Measurements from ENCODE around the gene KCNK6. TPM values are rescaled to one million over a fixed set of nuclear protein-coding genes. Genes with fewer than 3 reads are reported as not detected.
A peak's percentile ranks its signal among the peaks of the same experiment; 100 is the strongest.
"Not testable (repeated sequence)": the region's sequence is repeated elsewhere in the genome, so short reads cannot be mapped to it uniquely, and the experiment has no call there.

Gene KCNK6
- polyA plus RNA-seq, 1 donor: 4.7 TPM

- peaks cover 10% of the 10 kb centered on the region for H3K4me1 ChIP-seq (ENCODE audit: control insufficient read depth, insufficient read depth, low read length)
- no CpG with 5 or more reads among the region's 10 CpGs for WGBS (ENCODE audit: insufficient coverage, low lambda C conversion rate)
- peak overlapping the region; percentile 70 for H3K4me3 ChIP-seq (ENCODE audit: low read length)
- no peaks in the 10 kb centered on the region for H3K36me3 ChIP-seq (ENCODE audit: control insufficient read depth, insufficient read depth, low read length)
- no peak for DNase-seq
- H3K9me3 ChIP-seq (ENCODE audit: control insufficient read depth, low read depth, low read length): no peaks in the 10 kb centered on the region
- H3K27ac ChIP-seq (ENCODE audit: low read length): peak overlapping the region; percentile 98
- no peaks in the 10 kb centered on the region for H3K27me3 ChIP-seq (ENCODE audit: control insufficient read depth, insufficient read depth, low read length)
Measured at GRCh38 chr19:38337360-38337653, 17.7 kb downstream of the KCNK6 start.

GRCh38 chr19:38339011-38339410 lies 19.4 kb downstream of the KCNK6 start:
- peak; percentile 50 to 73 for DNase-seq
- not testable (repeated sequence) for H3K4me1 ChIP-seq (ENCODE audit: control insufficient read depth, insufficient read depth, low read length); H3K27ac ChIP-seq (ENCODE audit: low read length); H3K9me3 ChIP-seq (ENCODE audit: control insufficient read depth, low read depth, low read length); H3K36me3 ChIP-seq (ENCODE audit: control insufficient read depth, insufficient read depth, low read length); H3K4me3 ChIP-seq (ENCODE audit: low read length); H3K27me3 ChIP-seq (ENCODE audit: control insufficient read depth, insufficient read depth, low read length)
- WGBS (ENCODE audit: insufficient coverage, low lambda C conversion rate): no CpG with 5 or more reads among the region's 4 CpGs

- Histone ChIP-seq H3K36me3 (ENCODE audit: control insufficient read depth, insufficient read depth, low read length) (peaks cover 2% of the 10 kb centered on the region), H3K27me3 (ENCODE audit: control insufficient read depth, insufficient read depth, low read length) (no peaks in the 10 kb centered on the region), H3K9me3 (ENCODE audit: control insufficient read depth, low read depth, low read length) (no peaks in the 10 kb centered on the region), H3K27ac (ENCODE audit: low read length) (no peak overlapping the region), H3K4me1 (ENCODE audit: control insufficient read depth, insufficient read depth, low read length) (peaks cover 10% of the 10 kb centered on the region), H3K4me3 (ENCODE audit: low read length) (no peak overlapping the region)
- whole genome bisulfite sequencing (ENCODE audit: insufficient coverage, low lambda C conversion rate): no CpG with 5 or more reads among the region's 2 CpGs
- no peak for DNase-seq
Measured at GRCh38 chr19:38340927-38341326, 21.3 kb downstream of the KCNK6 start.

- DNase-seq: no peak
- H3K4me1 ChIP-seq (ENCODE audit: control insufficient read depth, insufficient read depth, low read length): no peaks in the 10 kb centered on the region
- no CpG with 5 or more reads among the region's 4 CpGs for WGBS (ENCODE audit: insufficient coverage, low lambda C conversion rate)
- peaks cover 2% of the 10 kb centered on the region for H3K36me3 ChIP-seq (ENCODE audit: control insufficient read depth, insufficient read depth, low read length)
- H3K9me3 ChIP-seq (ENCODE audit: control insufficient read depth, low read depth, low read length): no peaks in the 10 kb centered on the region
- no peak overlapping the region for H3K4me3 ChIP-seq (ENCODE audit: low read length)
- no peaks in the 10 kb centered on the region for H3K27me3 ChIP-seq (ENCODE audit: control insufficient read depth, insufficient read depth, low read length)
- no peak overlapping the region for H3K27ac ChIP-seq (ENCODE audit: low read length)
Measured at GRCh38 chr19:38346837-38347236, 27.2 kb downstream of the KCNK6 start.

- no peaks in the 10 kb centered on the region for H3K36me3 ChIP-seq (ENCODE audit: control insufficient read depth, insufficient read depth, low read length)
- no peaks in the 10 kb centered on the region for H3K4me1 ChIP-seq (ENCODE audit: control insufficient read depth, insufficient read depth, low read length)
- no CpG with 5 or more reads among the region's 3 CpGs for WGBS (ENCODE audit: insufficient coverage, low lambda C conversion rate)
- H3K27me3 ChIP-seq (ENCODE audit: control insufficient read depth, insufficient read depth, low read length): peaks cover 8% of the 10 kb centered on the region
- DNase-seq: no peak
- no peak overlapping the region for H3K27ac ChIP-seq (ENCODE audit: low read length)
- no peaks in the 10 kb centered on the region for H3K9me3 ChIP-seq (ENCODE audit: control insufficient read depth, low read depth, low read length)
- H3K4me3 ChIP-seq (ENCODE audit: low read length): no peak overlapping the region
Measured at GRCh38 chr19:38350883-38351282, 31.2 kb downstream of the KCNK6 start.

GRCh38 chr19:38351865-38352395 lies 32.3 kb downstream of the KCNK6 start:
- no peaks in the 10 kb centered on the region for H3K4me1 ChIP-seq (ENCODE audit: control insufficient read depth, insufficient read depth, low read length)
- no peak overlapping the region for H3K27ac ChIP-seq (ENCODE audit: low read length)
- WGBS (ENCODE audit: insufficient coverage, low lambda C conversion rate): no CpG with 5 or more reads among the region's 9 CpGs
- no peaks in the 10 kb centered on the region for H3K9me3 ChIP-seq (ENCODE audit: control insufficient read depth, low read depth, low read length)
- peaks cover 17% of the 10 kb centered on the region for H3K27me3 ChIP-seq (ENCODE audit: control insufficient read depth, insufficient read depth, low read length)
- no peak overlapping the region for H3K4me3 ChIP-seq (ENCODE audit: low read length)
- no peak for DNase-seq
- H3K36me3 ChIP-seq (ENCODE audit: control insufficient read depth, insufficient read depth, low read length): no peaks in the 10 kb centered on the region

DNA sequence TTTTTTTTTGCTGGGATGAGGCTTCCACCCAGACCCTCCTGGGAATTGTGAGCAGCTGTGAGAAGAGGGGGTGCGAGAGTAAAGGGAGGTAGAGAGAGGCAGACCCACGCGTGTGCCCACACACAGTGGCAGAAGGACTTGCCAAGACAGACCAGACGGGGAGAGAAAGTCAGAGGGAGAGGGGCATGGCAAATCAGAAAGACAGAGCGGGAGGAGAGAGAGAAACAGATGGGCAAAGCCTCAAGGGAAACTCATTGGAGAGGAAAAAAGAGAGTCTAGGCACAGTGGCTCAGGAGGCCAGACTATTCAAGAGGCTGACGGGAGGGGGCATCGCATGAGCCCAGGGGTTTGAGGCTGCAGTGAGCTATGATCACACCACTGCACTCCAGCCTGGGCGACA lies 33.0 kb downstream of the KCNK6 start:
- Histone ChIP-seq H3K27me3 (ENCODE audit: control insufficient read depth, insufficient read depth, low read length) (peaks cover 21% of the 10 kb centered on the region), H3K4me1 (ENCODE audit: control insufficient read depth, insufficient read depth, low read length) (no peaks in the 10 kb centered on the region), H3K9me3 (ENCODE audit: control insufficient read depth, low read depth, low read length) (no peaks in the 10 kb centered on the region), H3K27ac (ENCODE audit: low read length) (no peak overlapping the region), H3K4me3 (ENCODE audit: low read length) (no peak overlapping the region), H3K36me3 (ENCODE audit: control insufficient read depth, insufficient read depth, low read length) (no peaks in the 10 kb centered on the region)
- no peak for DNase-seq
- WGBS (ENCODE audit: insufficient coverage, low lambda C conversion rate): 83% methylated on average over 1 of the region's 8 CpGs

DNA sequence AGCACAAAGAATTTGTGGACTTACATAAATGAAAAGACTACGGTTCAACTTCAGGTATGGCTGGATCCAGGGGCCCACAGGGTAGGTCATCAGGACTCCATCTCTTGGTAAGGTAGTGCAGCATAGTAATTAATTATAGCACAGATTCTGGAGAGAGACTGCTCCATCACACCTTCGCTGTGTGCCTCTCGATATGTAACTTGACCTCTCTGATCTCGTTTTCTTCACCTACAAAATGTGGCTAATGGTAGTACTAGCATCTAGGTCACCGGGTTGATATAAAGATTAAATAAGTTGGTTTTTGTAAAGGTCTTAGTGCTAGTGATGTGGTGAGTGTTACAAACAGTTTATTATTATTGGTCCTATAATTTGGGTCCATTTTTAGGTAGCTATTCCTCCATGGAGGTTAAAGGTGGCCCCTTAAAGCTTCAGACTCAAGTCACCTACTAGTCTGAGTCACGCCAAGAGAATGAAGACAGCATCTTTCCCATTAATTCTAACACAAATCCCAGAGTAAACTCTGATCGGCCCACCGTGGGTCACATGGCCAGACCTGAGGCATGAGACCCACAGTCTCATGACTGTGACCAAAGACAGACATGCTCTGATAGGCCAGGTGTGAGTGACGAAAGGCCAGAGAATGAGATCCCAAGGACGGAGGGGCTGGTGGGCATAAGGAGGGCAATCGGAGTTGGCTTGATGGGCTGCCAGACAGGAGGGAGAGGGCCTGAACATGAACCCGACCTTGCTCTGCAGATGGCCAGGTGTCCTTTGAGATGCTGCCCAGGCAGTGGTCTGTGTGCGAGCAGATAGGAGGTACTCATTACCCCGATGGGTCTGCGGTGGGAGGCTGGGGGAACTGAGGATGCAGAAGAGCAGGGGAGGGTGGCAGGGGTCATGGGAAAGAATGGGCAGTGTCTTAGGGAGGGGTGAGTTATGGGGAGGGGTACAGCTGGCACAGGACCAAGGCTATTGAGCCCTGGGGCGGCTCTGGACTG lies 36.4 kb downstream of the KCNK6 start:
- no peaks in the 10 kb centered on the region for H3K4me1 ChIP-seq (ENCODE audit: control insufficient read depth, insufficient read depth, low read length)
- no peak for DNase-seq
- H3K9me3 ChIP-seq (ENCODE audit: control insufficient read depth, low read depth, low read length): no peaks in the 10 kb centered on the region
- no peaks in the 10 kb centered on the region for H3K36me3 ChIP-seq (ENCODE audit: control insufficient read depth, insufficient read depth, low read length)
- H3K27me3 ChIP-seq (ENCODE audit: control insufficient read depth, insufficient read depth, low read length): peaks cover 51% of the 10 kb centered on the region
- H3K27ac ChIP-seq (ENCODE audit: low read length): no peak overlapping the region
- 87% methylated on average over 5 of the region's 16 CpGs for WGBS (ENCODE audit: insufficient coverage, low lambda C conversion rate)
- H3K4me3 ChIP-seq (ENCODE audit: low read length): no peak overlapping the region

- Histone ChIP-seq H3K4me1 (ENCODE audit: control insufficient read depth, insufficient read depth, low read length) (peaks cover 8% of the 10 kb centered on the region), H3K4me3 (ENCODE audit: low read length) (no peak overlapping the region), H3K27me3 (ENCODE audit: control insufficient read depth, insufficient read depth, low read length) (peaks cover 61% of the 10 kb centered on the region), H3K27ac (ENCODE audit: low read length) (no peak overlapping the region), H3K9me3 (ENCODE audit: control insufficient read depth, low read depth, low read length) (no peaks in the 10 kb centered on the region), H3K36me3 (ENCODE audit: control insufficient read depth, insufficient read depth, low read length) (no peaks in the 10 kb centered on the region)
- DNase-seq: no peak
- no CpG with 5 or more reads among the region's 5 CpGs for WGBS (ENCODE audit: insufficient coverage, low lambda C conversion rate)
Measured at GRCh38 chr19:38358071-38358470, 38.4 kb downstream of the KCNK6 start.

GRCh38 chr19:38359242-38360021 lies 39.8 kb downstream of the KCNK6 start:
- peaks cover under 1% of the 10 kb centered on the region for H3K9me3 ChIP-seq (ENCODE audit: control insufficient read depth, low read depth, low read length)
- H3K36me3 ChIP-seq (ENCODE audit: control insufficient read depth, insufficient read depth, low read length): no peaks in the 10 kb centered on the region
- H3K27ac ChIP-seq (ENCODE audit: low read length): no peak overlapping the region
- WGBS (ENCODE audit: insufficient coverage, low lambda C conversion rate): no CpG with 5 or more reads among the region's 18 CpGs
- H3K4me3 ChIP-seq (ENCODE audit: low read length): no peak overlapping the region
- no peak for DNase-seq
- H3K27me3 ChIP-seq (ENCODE audit: control insufficient read depth, insufficient read depth, low read length): peaks cover 60% of the 10 kb centered on the region
- H3K4me1 ChIP-seq (ENCODE audit: control insufficient read depth, insufficient read depth, low read length): peaks cover 9% of the 10 kb centered on the region
